Pancreas (tissue), 10 donors: Measurements from ENCODE around the gene DNAJC7. TPM values are rescaled to one million over a fixed set of nuclear protein-coding genes. Genes with fewer than 3 reads are reported as not detected.

ENCODE experiments used
- ATAC-seq, 4 donors: fragments of 200-7000 bp; cut with Tn5 transposase; one replicate each; pipeline versions ENCODE4 v1.8.0 to v1.9.1; 2020; ENCODE audit warnings: mild to moderate bottlenecking in 4 of 4, moderate library complexity in 4 of 4
- DNase-seq, 6 donors: peaks; one replicate each; pipeline ENCODE4 v3.0.0-alpha.2; 2020
- FAIRE-seq: peaks from 2 replicates; lab custom pipeline; 2012; peaks lifted over from hg19 to GRCh38; lab: Jason Lieb, UNC
- H3K27ac ChIP-seq, 4 donors: fragments of 200-600 bp; sonication (generic); 1 replicate in 3 of 4; 2 replicates in 1 of 4; pipeline versions ENCODE4 v1.5.0 to v1.8.0; 2020
- H3K27me3 ChIP-seq, 4 donors: fragments of 200-600 bp; one replicate each; pipeline ENCODE4 v1.8.0; 2021
- H3K36me3 ChIP-seq, 3 donors: fragments of 200-600 bp; sonication (generic) in 1 of 3; one replicate each; pipeline versions ENCODE4 v1.5.0 to v1.8.0; 2020 to 2021
- H3K4me1 ChIP-seq, 3 donors: fragments of 200-600 bp; one replicate each; pipeline ENCODE4 v1.8.0; 2021
- H3K4me3 ChIP-seq, 4 donors: fragments of 200-600 bp; sonication (generic) in 2 of 4; one replicate each; pipeline versions ENCODE4 v1.5.0 to v1.8.0; 2020 to 2021
- H3K9me3 ChIP-seq, 4 donors: fragments of 200-600 bp; one replicate each; pipeline ENCODE4 v1.8.0; 2021
- CTCF ChIP-seq, 4 donors: fragments of 200-600 bp; sonication (generic) in 3 of 4; IDR thresholded peaks; one replicate each; pipeline versions ENCODE4 v1.5.0 to v1.8.0; 2021; ENCODE audit warnings: antibody characterized with exemption in 4 of 4
- WGBS, 2 donors: extraction: QIAGEN DNeasy Blood & Tissue Kit; methylation state at CpG; one replicate each; pipeline ENCODE4 v1.1.7; 2013; 5-methylcytosine and 5-hydroxymethylcytosine counted together
- intact Hi-C, 3 donors: fragments of 100-400 bp; cut with DNase I; formaldehyde crosslinking; loops; one replicate each; pipeline versions ENCODE4 v1.11.1 to v1.14.2; 2022
- polyA plus RNA-seq, 2 donors: library from polyadenylated mRNA; stranded (reverse); fragments of 200-250 nt; gene quantifications; one replicate each; pipeline ENCODE4 v1.2.3, GENCODE V29; 2013
- total RNA-seq, 6 donors: library from RNA; stranded (reverse); fragmentation: NEBNext Ultra II Directional in 4 of 6; extraction: Animal tissue kit (Norgen Biotek cat#: 25700) in 4 of 6; gene quantifications; one replicate each; pipeline versions ENCODE4 v1.2.1 to v1.2.4, GENCODE V29; 2021 to 2023
- donor health status: healthy with polysubstance abuse.
- donor health status: DM: no; HTN: no; CAD: no; lungs with moderate emphysema.
- donor health status: DM: no; HTN: no; CAD: no.
- donor health status: control.
- donor health status: control.
- donor health status: Bipolar disorder and iron deficiency.
- donor health status: DM: yes; HTN: yes; CAD: no.
- donor health status: DM: no; HTN: no; CAD: no.
- donor health status: DM: no; HTN: no; CAD: no.
- donor health status: DM: yes; HTN: yes; CAD: no.

The DNAJC7 gene
- total and polyA plus RNA-seq, 8 donors, result 32.2 to 63.6 (median 38.4) TPM

- H3K4me1 ChIP-seq, result peaks cover 0 to 3% (median 0%) of the 10 kb centered on the region in 3 donors
- no peak overlapping the region for H3K27ac ChIP-seq
- peaks cover 6 to 74% (median 40%) of the 10 kb centered on the region in 3 donors for H3K36me3 ChIP-seq
- intact Hi-C loops, result no loop called here
- no peaks in the 10 kb centered on the region for H3K27me3 ChIP-seq
- ATAC-seq (no peak), DNase-seq (no peak), FAIRE-seq (no peak)
- no peak for TF ChIP-seq CTCF (IDR thresholded peaks at IDR 0.05)
- no peaks in the 10 kb centered on the region for H3K9me3 ChIP-seq
- no peak overlapping the region for H3K4me3 ChIP-seq
- 89 to 91% methylated on average over 3 of the region's 3 CpGs for WGBS, 2 donors
Measured at GRCh38 chr17:41992576-41992975, 24.7 kb downstream of the DNAJC7 start.

DNA sequence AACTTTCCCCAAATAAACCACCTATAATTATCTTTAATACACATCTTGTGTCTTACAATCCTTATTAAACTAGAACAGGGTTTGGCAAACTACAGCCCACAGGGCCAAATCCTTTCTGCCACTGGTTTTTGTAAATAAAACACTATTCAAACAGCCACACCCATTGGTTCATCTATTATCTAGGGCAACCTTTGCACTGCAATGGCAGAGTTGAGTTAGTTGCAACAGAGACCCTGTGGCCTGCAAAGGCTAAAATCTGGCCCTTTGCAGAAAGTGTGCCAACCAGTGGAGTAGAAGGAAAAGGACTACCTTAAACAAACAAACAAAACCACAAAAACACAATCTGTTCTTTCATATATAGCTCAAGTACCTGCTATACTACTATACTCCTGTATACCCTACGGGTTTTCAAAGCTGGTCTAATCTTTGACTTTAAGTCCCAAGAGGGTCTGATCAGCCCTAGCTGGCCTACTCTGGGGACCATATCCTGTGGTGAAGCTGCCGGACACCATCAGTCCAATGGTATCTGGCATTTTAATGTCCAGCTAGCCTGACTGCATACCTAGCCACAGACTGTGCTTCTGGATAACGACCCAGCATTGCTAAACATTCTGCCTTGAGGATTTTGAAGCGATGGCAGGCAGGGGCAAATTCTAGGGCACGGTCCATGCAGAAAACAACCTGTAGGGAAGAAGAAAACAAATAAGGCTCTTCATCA, 27.4 kb downstream of the DNAJC7 start:
- intact Hi-C loops, result no loop called here
- Histone ChIP-seq H3K27me3 (no peaks in the 10 kb centered on the region), H3K9me3 (no peaks in the 10 kb centered on the region), H3K4me1 (peaks cover 0 to 3% (median 0%) of the 10 kb centered on the region in 3 donors), H3K4me3 (no peak overlapping the region), H3K27ac (no peak overlapping the region), H3K36me3 (peaks cover 4 to 61% (median 26%) of the 10 kb centered on the region in 3 donors)
- no peak for TF ChIP-seq CTCF (IDR thresholded peaks at IDR 0.05)
- ATAC-seq (peak in 1 of 4 donors; percentile 49), FAIRE-seq (no peak), DNase-seq (no peak)
- WGBS, 2 donors, result 78 to 89% methylated on average over 5 of the region's 5 CpGs

GRCh38 chr17:41988418-41988817, 28.8 kb downstream of the DNAJC7 start:
- TF ChIP-seq CTCF (IDR thresholded peaks at IDR 0.05), result no peak
- FAIRE-seq (no peak), DNase-seq (no peak), ATAC-seq (no peak)
- Histone ChIP-seq H3K36me3 (peaks cover 4 to 58% (median 23%) of the 10 kb centered on the region in 3 donors), H3K4me1 (peaks cover 0 to 3% (median 0%) of the 10 kb centered on the region in 3 donors), H3K9me3 (no peaks in the 10 kb centered on the region), H3K4me3 (no peak overlapping the region), H3K27ac (no peak overlapping the region), H3K27me3 (no peaks in the 10 kb centered on the region)
- intact Hi-C loops, result no loop called here
- whole genome bisulfite sequencing, 2 donors, result 95% methylated on average over 2 of the region's 2 CpGs

DNA sequence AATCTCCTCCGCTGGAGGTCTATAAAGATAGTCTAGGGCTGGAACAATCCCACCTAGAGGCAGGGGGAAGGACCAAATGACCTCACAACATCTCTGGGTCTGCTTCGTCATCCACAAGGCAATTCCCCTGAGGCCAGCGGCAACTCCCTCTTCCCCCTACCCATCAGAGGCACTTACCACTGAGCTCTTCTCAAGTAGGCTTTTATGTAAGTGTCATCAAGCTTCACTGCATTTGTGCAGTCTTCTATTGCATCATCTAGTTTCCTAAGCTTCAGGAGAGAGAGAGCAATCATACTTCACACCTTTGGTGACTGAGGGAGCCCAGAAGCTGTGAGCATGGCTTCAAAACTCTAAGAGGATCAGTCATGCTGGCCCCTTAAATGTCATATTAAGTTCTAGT, 29.6 kb downstream of the DNAJC7 start:
- intact Hi-C loops, result no loop called here
- peaks cover 4 to 57% (median 18%) of the 10 kb centered on the region in 3 donors for H3K36me3 ChIP-seq
- no peak for FAIRE-seq

More for the DNA sequence above, 29.6 kb downstream of the DNAJC7 start:
- H3K4me3 ChIP-seq, result no peak overlapping the region
- peaks cover 0 to 3% (median 0%) of the 10 kb centered on the region in 3 donors for H3K4me1 ChIP-seq
- H3K9me3 ChIP-seq, result no peaks in the 10 kb centered on the region
- no peak overlapping the region for H3K27ac ChIP-seq
- ATAC-seq (no peak), DNase-seq (no peak)
- H3K27me3 ChIP-seq, result no peaks in the 10 kb centered on the region
- no peak for TF ChIP-seq CTCF (IDR thresholded peaks at IDR 0.05)
- WGBS, 2 donors, result 83 to 85% methylated on average over 3 of the region's 3 CpGs
